GM23338 (cell line): Measurements from ENCODE around the gene TEX14. TPM values are rescaled to one million over a fixed set of nuclear protein-coding genes. Genes with fewer than 3 reads are reported as not detected.

Source experiments
- ATAC-seq: fragments of 200-7000 bp; cut with Tn5 transposase; 3 replicates; pipeline ENCODE4 v1.9.1; 2020
- DNase-seq: peaks from one replicate; pipeline ENCODE4 v3.0.0-alpha.2; 2015; ENCODE audit warnings: low spot score
- H2AFZ ChIP-seq: fragments of 200-600 bp; sonication (generic); 2 replicates; pipeline ENCODE4 v1.8.0; 2016; ENCODE audit warnings: antibody characterized with exemption, mild to moderate bottlenecking, moderate library complexity
- H3F3A ChIP-seq: fragments of 200-600 bp; sonication (generic); replicated peaks from 2 replicates; pipeline ENCODE4 v1.8.0; 2017; ENCODE audit warnings: antibody characterized with exemption, mixed run types, low read depth
- H3K27ac ChIP-seq: fragments of 200-600 bp; sonication (generic); 2 replicates; pipeline ENCODE4 v1.6.1; 2016; ENCODE audit warnings: low read depth
- H3K27me3 ChIP-seq: fragments of 200-600 bp; sonication (generic); 2 replicates; pipeline ENCODE4 v1.8.0; 2016; ENCODE audit warnings: mild to moderate bottlenecking, mixed run types, moderate library complexity; ENCODE audit not compliant: insufficient read depth
- H3K36me3 ChIP-seq: fragments of 200-600 bp; sonication (generic); 2 replicates; pipeline ENCODE4 v1.8.0; 2016; ENCODE audit warnings: mild to moderate bottlenecking; ENCODE audit not compliant: insufficient read depth
- H3K4me1 ChIP-seq: fragments of 200-600 bp; sonication (generic); 2 replicates; pipeline ENCODE4 v1.8.0; 2016; ENCODE audit warnings: mild to moderate bottlenecking, moderate library complexity; ENCODE audit not compliant: insufficient read depth
- H3K4me2 ChIP-seq: fragments of 200-600 bp; sonication (generic); 2 replicates; pipeline ENCODE4 v1.7.1; 2017; ENCODE audit warnings: mixed run types
- H3K4me3 ChIP-seq: fragments of 200-600 bp; sonication (generic); 2 replicates; pipeline ENCODE4 v1.6.1; 2016; ENCODE audit warnings: mixed run types
- H3K79me2 ChIP-seq: fragments of 200-600 bp; sonication (generic); replicated peaks from 2 replicates; pipeline ENCODE4 v1.8.0; 2017; ENCODE audit warnings: mild to moderate bottlenecking; ENCODE audit not compliant: insufficient read depth
- H3K9me2 ChIP-seq: fragments of 200-600 bp; sonication (generic); 2 replicates; pipeline ENCODE4 v1.8.0; 2017; ENCODE audit not compliant: insufficient read depth
- H4K20me1 ChIP-seq: fragments of 200-600 bp; sonication (generic); replicated peaks from 2 replicates; pipeline ENCODE4 v1.8.0; 2017; ENCODE audit warnings: mild to moderate bottlenecking; ENCODE audit not compliant: insufficient read depth
- H3K27ac Mint-ChIP-seq: 2 replicates; pipeline ENCODE4 v1.8.0; 2020; ENCODE audit warnings: inconsistent platforms, mild to moderate bottlenecking, moderate library complexity, mixed read lengths
- H3K27me3 Mint-ChIP-seq: 3 replicates; pipeline ENCODE4 v1.8.0; 2022; ENCODE audit warnings: low read depth, mild to moderate bottlenecking, moderate library complexity, mixed read lengths, inconsistent platforms; ENCODE audit not compliant: insufficient read depth, poor library complexity
- H3K36me3 Mint-ChIP-seq: 3 replicates; pipeline ENCODE4 v1.8.0; 2021; ENCODE audit warnings: low read depth, mild to moderate bottlenecking, inconsistent platforms, moderate library complexity, mixed read lengths
- H3K4me1 Mint-ChIP-seq: 3 replicates; pipeline ENCODE4 v1.8.0; 2020; ENCODE audit warnings: mild to moderate bottlenecking, inconsistent platforms, mixed read lengths
- H3K4me3 Mint-ChIP-seq: 3 replicates; pipeline ENCODE4 v1.8.0; 2021; ENCODE audit warnings: moderate library complexity, mild to moderate bottlenecking, inconsistent platforms, mixed read lengths
- H3K9me3 Mint-ChIP-seq: 3 replicates; pipeline ENCODE4 v1.8.0; 2020; ENCODE audit warnings: moderate library complexity, mild to moderate bottlenecking, inconsistent platforms, mixed read lengths
- CREB1 ChIP-seq: fragments of 250-450 bp; sonication (Bioruptor Pico); IDR thresholded peaks from 2 replicates; pipeline ENCODE4 v1.5.0; 2020; ENCODE audit warnings: low read depth, mild to moderate bottlenecking, moderate library complexity
- EZH2 ChIP-seq: fragments of 200-600 bp; sonication (generic); IDR thresholded peaks from one replicate; pipeline ENCODE4 v1.8.0; 2017; ENCODE audit warnings: antibody characterized with exemption, mild to moderate bottlenecking, low read depth; ENCODE audit not compliant: unreplicated experiment
- EZH2phosphoT487 ChIP-seq: fragments of 200-600 bp; sonication (generic); IDR thresholded peaks from one replicate; pipeline ENCODE4 v1.8.1; 2018; ENCODE audit warnings: antibody characterized with exemption; ENCODE audit not compliant: unreplicated experiment
- JUNB ChIP-seq: IDR thresholded peaks from one replicate; pipeline ENCODE4 v1.6.1; 2016; ENCODE audit warnings: antibody characterized with exemption; ENCODE audit not compliant: unreplicated experiment
- NANOG ChIP-seq: IDR thresholded peaks from 2 replicates; pipeline ENCODE4 v1.6.1; 2016; ENCODE audit warnings: antibody characterized with exemption, borderline replicate concordance
- POLR2AphosphoS5 ChIP-seq: IDR thresholded peaks from 2 replicates; pipeline ENCODE4 v1.6.1; 2016; ENCODE audit warnings: antibody characterized with exemption, low read depth
- STAT1 ChIP-seq: IDR thresholded peaks from one replicate; pipeline ENCODE4 v1.6.1; 2016; ENCODE audit warnings: antibody characterized with exemption; ENCODE audit not compliant: unreplicated experiment
- ZNF114 ChIP-seq: fragments of 250-450 bp; sonication (Bioruptor Pico); IDR thresholded peaks from 2 replicates; pipeline ENCODE4 v1.5.0; 2020; ENCODE audit warnings: mild to moderate bottlenecking, moderate library complexity
- ZNF331 ChIP-seq: fragments of 250-450 bp; sonication (Bioruptor Pico); IDR thresholded peaks from 2 replicates; pipeline ENCODE4 v1.5.0; 2020; ENCODE audit warnings: low read depth, mild to moderate bottlenecking, moderate library complexity
- polyA plus RNA-seq: library from polyadenylated mRNA; unstranded; fragments of >200 nt; fragmentation: Nextera tagmentation; extraction: Ambion mirVana; gene quantifications from 2 replicates; pipeline ENCODE4 v1.2.1, GENCODE V29; 2016
- total RNA-seq: library from RNA; depleted of rRNA; stranded (reverse); fragments of >200 nt; shearing (Covaris generic); gene quantifications from 2 replicates; pipeline ENCODE4 v1.2.3, GENCODE V29; 2014
- TF ChIP-seq, protein P1 (sequence below): fragments of 250-450 bp; sonication (Bioruptor Pico); IDR thresholded peaks from 2 replicates; pipeline ENCODE4 v1.5.0; 2020; ENCODE audit warnings: mild to moderate bottlenecking, moderate library complexity
- TF ChIP-seq, protein P2 (sequence below), 2 experiments: fragments of 200-600 bp in 1 of 2; sonication (generic) in 1 of 2; conservative IDR thresholded peaks; 2 replicates each; pipeline versions ENCODE4 v1.5.1 to v1.6.1; 2016 to 2017; ENCODE audit warnings: antibody characterized with exemption in 2 of 2, low read depth in 2 of 2, mild to moderate bottlenecking in 2 of 2, moderate library complexity in 1 of 2
- TF ChIP-seq, protein P3 (sequence below): IDR thresholded peaks from one replicate; pipeline ENCODE4 v1.6.1; 2018; ENCODE audit warnings: antibody characterized with exemption; ENCODE audit not compliant: unreplicated experiment

The TEX14 gene
- total and polyA plus RNA-seq, 2 experiments from 2014 or later = 0.80 to 2.6 TPM

DNA sequence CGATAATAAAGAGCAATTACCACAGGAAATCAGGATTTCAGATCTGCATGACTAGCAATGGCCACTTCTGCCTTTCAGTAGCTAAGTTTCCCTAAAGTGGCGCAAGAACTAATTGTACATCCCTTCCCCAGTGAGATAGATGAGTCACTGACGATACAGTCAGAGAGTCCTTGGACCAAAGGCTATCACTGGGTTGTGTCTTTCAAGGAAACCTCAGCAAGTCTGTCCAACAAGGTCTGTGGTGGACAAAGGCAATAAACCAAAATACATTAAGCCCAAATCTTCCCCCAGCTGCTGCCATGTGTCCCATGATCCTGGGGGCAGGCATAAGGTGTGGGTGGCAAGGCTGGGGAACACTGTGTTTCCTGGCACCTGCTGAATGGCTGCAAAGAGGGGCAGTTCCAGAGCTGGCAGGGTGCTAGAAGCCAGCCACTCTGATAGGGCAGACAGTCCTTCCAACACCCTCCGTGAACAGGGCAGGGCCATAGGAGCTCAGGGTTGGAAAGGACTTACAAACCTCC lies 156.9 kb downstream of the TEX14 start:
- H3K27me3 ChIP-seq = 0 out of 2 replicates have a peak, but pooled peaks cover 9% of the 10 kb centered on the region
- no peaks in the 10 kb centered on the region for H3K9me2 ChIP-seq
- TF ChIP-seq JUNB (no peak), EZH2phosphoT487 (no peak), ZNF114 (no peak), STAT1 (no peak), CREB1 (no peak), EZH2 (no peak), POLR2AphosphoS5 (no peak), ZNF331 (no peak), NANOG (no peak)
- TF ChIP-seq, protein P1, sequence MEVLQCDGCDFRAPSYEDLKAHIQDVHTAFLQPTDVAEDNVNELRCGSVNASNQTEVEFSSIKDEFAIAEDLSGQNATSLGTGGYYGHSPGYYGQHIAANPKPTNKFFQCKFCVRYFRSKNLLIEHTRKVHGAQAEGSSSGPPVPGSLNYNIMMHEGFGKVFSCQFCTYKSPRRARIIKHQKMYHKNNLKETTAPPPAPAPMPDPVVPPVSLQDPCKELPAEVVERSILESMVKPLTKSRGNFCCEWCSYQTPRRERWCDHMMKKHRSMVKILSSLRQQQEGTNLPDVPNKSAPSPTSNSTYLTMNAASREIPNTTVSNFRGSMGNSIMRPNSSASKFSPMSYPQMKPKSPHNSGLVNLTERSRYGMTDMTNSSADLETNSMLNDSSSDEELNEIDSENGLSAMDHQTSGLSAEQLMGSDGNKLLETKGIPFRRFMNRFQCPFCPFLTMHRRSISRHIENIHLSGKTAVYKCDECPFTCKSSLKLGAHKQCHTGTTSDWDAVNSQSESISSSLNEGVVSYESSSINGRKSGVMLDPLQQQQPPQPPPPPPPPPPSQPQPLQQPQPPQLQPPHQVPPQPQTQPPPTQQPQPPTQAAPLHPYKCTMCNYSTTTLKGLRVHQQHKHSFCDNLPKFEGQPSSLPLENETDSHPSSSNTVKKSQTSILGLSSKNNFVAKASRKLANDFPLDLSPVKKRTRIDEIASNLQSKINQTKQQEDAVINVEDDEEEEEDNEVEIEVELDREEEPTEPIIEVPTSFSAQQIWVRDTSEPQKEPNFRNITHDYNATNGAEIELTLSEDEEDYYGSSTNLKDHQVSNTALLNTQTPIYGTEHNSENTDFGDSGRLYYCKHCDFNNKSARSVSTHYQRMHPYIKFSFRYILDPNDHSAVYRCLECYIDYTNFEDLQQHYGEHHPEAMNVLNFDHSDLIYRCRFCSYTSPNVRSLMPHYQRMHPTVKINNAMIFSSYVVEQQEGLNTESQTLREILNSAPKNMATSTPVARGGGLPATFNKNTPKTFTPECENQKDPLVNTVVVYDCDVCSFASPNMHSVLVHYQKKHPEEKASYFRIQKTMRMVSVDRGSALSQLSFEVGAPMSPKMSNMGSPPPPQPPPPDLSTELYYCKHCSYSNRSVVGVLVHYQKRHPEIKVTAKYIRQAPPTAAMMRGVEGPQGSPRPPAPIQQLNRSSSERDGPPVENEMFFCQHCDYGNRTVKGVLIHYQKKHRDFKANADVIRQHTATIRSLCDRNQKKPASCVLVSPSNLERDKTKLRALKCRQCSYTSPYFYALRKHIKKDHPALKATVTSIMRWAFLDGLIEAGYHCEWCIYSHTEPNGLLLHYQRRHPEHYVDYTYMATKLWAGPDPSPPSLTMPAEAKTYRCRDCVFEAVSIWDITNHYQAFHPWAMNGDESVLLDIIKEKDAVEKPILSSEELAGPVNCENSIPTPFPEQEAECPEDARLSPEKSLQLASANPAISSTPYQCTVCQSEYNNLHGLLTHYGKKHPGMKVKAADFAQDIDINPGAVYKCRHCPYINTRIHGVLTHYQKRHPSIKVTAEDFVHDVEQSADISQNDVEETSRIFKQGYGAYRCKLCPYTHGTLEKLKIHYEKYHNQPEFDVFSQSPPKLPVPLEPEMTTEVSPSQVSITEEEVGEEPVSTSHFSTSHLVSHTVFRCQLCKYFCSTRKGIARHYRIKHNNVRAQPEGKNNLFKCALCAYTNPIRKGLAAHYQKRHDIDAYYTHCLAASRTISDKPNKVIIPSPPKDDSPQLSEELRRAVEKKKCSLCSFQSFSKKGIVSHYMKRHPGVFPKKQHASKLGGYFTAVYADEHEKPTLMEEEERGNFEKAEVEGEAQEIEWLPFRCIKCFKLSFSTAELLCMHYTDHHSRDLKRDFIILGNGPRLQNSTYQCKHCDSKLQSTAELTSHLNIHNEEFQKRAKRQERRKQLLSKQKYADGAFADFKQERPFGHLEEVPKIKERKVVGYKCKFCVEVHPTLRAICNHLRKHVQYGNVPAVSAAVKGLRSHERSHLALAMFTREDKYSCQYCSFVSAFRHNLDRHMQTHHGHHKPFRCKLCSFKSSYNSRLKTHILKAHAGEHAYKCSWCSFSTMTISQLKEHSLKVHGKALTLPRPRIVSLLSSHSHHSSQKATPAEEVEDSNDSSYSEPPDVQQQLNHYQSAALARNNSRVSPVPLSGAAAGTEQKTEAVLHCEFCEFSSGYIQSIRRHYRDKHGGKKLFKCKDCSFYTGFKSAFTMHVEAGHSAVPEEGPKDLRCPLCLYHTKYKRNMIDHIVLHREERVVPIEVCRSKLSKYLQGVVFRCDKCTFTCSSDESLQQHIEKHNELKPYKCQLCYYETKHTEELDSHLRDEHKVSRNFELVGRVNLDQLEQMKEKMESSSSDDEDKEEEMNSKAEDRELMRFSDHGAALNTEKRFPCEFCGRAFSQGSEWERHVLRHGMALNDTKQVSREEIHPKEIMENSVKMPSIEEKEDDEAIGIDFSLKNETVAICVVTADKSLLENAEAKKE (CRISPR knock-in tag) = no peak
- TF ChIP-seq, protein P2, sequence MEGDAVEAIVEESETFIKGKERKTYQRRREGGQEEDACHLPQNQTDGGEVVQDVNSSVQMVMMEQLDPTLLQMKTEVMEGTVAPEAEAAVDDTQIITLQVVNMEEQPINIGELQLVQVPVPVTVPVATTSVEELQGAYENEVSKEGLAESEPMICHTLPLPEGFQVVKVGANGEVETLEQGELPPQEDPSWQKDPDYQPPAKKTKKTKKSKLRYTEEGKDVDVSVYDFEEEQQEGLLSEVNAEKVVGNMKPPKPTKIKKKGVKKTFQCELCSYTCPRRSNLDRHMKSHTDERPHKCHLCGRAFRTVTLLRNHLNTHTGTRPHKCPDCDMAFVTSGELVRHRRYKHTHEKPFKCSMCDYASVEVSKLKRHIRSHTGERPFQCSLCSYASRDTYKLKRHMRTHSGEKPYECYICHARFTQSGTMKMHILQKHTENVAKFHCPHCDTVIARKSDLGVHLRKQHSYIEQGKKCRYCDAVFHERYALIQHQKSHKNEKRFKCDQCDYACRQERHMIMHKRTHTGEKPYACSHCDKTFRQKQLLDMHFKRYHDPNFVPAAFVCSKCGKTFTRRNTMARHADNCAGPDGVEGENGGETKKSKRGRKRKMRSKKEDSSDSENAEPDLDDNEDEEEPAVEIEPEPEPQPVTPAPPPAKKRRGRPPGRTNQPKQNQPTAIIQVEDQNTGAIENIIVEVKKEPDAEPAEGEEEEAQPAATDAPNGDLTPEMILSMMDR (conservative IDR thresholded peaks at IDR 0.05; ENCODE audit: low read depth in 2 of 2) = no peak
- TF ChIP-seq, protein P3, sequence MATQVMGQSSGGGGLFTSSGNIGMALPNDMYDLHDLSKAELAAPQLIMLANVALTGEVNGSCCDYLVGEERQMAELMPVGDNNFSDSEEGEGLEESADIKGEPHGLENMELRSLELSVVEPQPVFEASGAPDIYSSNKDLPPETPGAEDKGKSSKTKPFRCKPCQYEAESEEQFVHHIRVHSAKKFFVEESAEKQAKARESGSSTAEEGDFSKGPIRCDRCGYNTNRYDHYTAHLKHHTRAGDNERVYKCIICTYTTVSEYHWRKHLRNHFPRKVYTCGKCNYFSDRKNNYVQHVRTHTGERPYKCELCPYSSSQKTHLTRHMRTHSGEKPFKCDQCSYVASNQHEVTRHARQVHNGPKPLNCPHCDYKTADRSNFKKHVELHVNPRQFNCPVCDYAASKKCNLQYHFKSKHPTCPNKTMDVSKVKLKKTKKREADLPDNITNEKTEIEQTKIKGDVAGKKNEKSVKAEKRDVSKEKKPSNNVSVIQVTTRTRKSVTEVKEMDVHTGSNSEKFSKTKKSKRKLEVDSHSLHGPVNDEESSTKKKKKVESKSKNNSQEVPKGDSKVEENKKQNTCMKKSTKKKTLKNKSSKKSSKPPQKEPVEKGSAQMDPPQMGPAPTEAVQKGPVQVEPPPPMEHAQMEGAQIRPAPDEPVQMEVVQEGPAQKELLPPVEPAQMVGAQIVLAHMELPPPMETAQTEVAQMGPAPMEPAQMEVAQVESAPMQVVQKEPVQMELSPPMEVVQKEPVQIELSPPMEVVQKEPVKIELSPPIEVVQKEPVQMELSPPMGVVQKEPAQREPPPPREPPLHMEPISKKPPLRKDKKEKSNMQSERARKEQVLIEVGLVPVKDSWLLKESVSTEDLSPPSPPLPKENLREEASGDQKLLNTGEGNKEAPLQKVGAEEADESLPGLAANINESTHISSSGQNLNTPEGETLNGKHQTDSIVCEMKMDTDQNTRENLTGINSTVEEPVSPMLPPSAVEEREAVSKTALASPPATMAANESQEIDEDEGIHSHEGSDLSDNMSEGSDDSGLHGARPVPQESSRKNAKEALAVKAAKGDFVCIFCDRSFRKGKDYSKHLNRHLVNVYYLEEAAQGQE = no peak
- no peak overlapping the region for H2AFZ ChIP-seq
- H3K27me3 Mint-ChIP-seq = peaks cover 18% of the 10 kb centered on the region
- no peaks in the 10 kb centered on the region for H3K36me3 Mint-ChIP-seq
- H3F3A ChIP-seq = no peaks in the 10 kb centered on the region
- no peaks in the 10 kb centered on the region for H3K9me3 Mint-ChIP-seq
- no peak overlapping the region for H3K4me3 ChIP-seq
- H3K4me1 Mint-ChIP-seq = peaks cover 34% of the 10 kb centered on the region
- H3K27ac Mint-ChIP-seq = no peak overlapping the region
- no peak overlapping the region for H3K4me2 ChIP-seq
- H3K4me3 Mint-ChIP-seq = no peak overlapping the region
- no peaks in the 10 kb centered on the region for H3K79me2 ChIP-seq
- DNase-seq (no peak), ATAC-seq (no peak)
- H3K27ac ChIP-seq = no peak overlapping the region
- peaks cover 12% of the 10 kb centered on the region for H3K4me1 ChIP-seq
- H3K36me3 ChIP-seq = no peaks in the 10 kb centered on the region
- H4K20me1 ChIP-seq = no peaks in the 10 kb centered on the region
